Activated CD8-positive, alpha-beta memory T cell treated with anti-CD3 and anti-CD28 coated beads for 36 hours (primary cell): ENCODE results near the gene SPINK9. TPM values are rescaled to one million over a fixed set of nuclear protein-coding genes. Genes with fewer than 3 reads are reported as not detected.

Source experiments
- CTCF ChIA-PET: fragments of 350-600 bp; sonication (Branson Sonifier 250); formaldehyde crosslinking; loops from one replicate; lab custom pipeline; 2021; ENCODE audit warnings: antibody characterized with exemption; lab: Charles Lee
- POLR2A ChIA-PET: fragments of 350-600 bp; sonication (Branson Sonifier 250); formaldehyde crosslinking; loops from one replicate; lab custom pipeline; 2021; ENCODE audit warnings: antibody characterized with exemption; lab: Charles Lee
- total RNA-seq, 2 experiments: library from RNA; stranded (reverse); gene quantifications; one replicate each; pipeline ENCODE4 v1.2.3, GENCODE V29; 2021

Gene SPINK9
- total RNA-seq, 2 experiments from 2014 or later: not detected

DNA sequence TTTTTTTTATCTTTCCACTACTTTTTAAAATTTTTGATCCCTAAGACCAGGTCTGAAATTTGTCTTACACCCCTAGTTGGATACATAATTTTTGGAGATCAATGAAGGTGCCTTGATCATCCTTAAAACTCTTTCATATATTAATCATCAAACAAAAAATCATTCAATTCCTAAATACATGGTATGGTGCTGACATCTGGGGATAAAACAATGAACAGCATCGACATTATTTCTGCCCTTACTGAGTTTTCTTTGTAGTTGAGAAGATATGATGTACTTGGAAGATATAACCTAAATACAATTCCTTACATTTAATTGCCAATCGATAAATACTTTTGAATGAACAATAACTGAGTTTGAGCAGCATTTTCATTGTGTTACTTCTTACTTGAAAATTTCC lies 18.3 kb downstream of the SPINK9 start:
- POLR2A ChIA-PET: no interaction called here
- CTCF ChIA-PET: no interaction called here

DNA sequence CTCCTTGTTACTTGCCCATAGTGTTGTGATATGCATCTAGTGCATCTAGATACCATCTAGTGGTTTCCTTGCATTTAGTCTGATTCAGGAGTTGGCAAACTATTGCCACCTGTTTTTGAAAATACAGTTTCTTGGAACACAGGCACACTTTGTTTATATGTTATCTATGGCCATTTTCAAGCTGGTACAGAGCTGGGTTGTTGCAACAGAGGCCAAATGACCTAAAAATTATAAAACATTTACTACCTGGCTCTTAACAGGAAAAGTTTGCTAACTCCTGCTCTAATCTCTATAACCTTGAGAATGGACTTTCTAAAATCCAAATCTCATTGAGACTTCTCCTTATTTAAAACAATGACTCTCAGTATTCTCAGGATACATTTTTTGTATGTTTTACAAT lies 29.0 kb downstream of the SPINK9 start:
- ChIA-PET CTCF (no interaction called here), POLR2A (no interaction called here)

DNA sequence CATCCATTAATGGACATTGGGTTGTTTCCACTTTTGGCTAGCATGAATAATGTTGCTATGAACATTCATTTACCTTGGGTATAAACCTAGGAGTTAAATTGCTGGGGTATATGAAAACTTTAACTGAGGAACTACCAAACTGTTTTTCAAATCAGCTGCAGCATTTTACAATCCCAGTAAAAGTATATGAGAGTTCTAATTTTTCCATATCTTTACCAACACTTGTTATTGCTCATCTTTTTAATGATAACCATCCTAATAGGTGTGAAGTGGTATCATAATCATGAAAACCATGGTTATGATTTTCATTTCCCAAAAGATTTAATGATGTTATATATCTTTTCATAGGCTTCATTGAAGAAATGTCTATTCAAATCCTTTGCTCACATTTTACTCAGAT lies 32.9 kb downstream of the SPINK9 start:
- ChIA-PET POLR2A (no interaction called here), CTCF (no interaction called here)

DNA sequence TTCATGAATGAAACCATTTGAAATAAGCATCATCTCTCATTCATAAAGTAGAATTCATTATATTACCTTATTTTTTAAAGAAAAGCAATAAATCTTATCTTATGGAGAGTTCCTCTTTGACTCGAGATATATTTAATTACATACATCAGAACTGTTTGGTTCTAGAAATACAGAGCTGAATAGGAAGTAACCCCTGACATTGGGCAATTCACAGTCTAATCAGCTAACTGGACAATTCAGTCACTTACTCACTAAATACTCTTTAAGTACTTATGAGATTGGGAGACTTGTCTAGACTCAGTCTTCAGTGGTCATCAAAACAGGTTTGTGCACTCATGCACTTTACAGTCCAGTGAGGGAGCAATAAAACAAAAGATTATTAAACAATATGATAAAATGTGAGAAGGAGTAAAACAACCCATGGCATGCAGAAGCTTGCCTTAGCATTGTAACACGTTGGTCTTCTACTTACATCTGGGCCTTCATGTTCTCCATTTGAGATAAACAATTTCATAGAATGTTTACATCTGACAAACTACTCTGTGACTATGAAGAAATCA lies 36.9 kb downstream of the SPINK9 start:
- CTCF ChIA-PET: no interaction called here
- POLR2A ChIA-PET: no interaction called here

DNA sequence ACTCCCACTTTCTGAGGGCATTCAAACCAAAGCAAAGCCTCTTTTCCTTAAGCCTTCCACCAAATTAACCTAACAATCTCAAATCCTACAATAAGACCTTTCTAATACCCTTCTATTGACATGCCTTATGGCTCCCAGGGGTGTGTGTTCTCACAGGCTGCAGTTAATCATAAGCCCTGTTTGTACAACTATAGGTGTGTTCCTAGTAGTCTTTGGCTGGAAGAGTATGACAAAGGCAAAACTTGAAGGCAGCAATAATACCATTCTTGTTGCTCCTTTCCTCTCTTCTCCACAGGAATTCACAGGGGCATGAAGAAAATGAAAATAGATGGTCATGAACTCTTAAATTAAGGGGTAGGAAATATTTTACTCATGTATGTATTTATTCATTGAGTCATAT lies 37.5 kb downstream of the SPINK9 start:
- ChIA-PET POLR2A (no interaction called here), CTCF (interaction anchor here (1.3 kb wide), 1 partner anchor 174 kb away, joined by 3 read pairs; no protein-coding TSS in a partner anchor)

DNA sequence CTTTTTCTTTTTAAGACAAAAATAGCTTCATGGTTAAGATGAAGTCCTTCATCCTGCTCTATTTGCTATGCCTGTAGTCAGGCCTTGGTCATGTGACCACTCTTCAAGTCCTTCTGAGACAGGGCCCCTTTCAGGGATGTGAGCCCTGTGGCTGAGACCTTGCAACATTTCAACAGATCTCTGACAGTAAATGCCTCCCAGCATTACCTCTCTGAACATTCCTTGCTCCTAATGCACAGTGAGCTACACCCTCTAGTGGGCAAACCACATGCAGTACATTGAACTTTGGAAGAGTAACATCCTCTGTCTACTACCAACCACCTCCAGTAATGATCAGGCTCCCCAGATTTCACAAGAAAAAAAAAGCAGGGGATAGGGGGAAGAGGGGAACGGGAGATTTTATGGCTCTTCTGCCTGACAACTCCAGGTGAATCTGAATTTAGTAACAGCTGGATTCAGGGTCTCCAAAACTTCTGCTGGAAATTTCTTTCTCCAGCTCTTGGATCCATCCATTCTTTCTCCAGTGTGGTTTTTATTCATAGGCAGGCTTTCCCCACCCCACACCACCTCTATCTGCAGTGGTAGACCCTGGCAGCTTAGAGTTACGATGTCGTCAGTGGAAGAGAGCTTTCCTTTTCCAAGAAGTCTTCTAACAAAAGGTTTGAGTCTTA lies 39.5 kb downstream of the SPINK9 start:
- POLR2A ChIA-PET: no interaction called here
- CTCF ChIA-PET: interaction anchor here (0.9 to 1.6 kb wide), 2 partner anchors 193 to 195 kb away, joined by 3 to 4 read pairs; no protein-coding TSS in a partner anchor

DNA sequence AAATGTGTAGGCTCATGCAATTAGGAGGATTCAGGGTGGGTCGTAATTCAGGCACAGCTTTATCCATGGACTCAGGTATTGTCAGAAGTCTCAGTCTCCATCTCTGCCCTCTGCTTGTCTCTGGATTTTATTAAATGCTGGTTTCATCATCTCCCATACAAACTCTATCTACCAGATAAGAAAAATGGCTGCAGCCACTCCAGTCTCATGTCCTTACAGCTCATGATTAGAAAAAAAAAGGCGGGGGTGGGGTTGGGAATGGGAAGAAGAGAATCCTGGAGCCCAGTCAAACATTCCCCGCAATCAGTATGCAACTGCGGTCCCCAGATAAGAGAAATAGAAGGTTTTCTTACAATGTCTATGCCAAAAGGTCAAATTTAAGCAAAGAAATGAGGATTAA lies 40.8 kb downstream of the SPINK9 start:
- ChIA-PET POLR2A (no interaction called here), CTCF (no interaction called here)

DNA sequence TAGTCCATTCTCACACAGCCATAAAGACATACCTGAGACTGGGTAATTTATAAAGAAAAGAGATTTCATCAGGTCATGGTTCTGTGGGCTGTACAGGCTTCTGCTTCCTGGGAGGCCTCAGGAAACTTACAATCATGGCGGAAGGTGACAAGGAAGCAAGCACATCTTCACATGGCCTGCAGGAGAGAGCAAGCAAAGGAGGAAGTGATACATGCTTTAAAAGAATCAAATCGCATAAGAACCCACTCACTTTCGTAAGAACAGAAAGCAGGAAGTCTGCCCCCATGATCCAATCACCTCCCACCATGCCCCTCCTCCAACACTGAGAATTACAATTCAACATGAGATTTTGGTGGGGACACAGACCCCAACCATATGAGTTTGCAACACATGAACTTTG lies 43.3 kb downstream of the SPINK9 start:
- ChIA-PET CTCF (no interaction called here), POLR2A (no interaction called here)

DNA sequence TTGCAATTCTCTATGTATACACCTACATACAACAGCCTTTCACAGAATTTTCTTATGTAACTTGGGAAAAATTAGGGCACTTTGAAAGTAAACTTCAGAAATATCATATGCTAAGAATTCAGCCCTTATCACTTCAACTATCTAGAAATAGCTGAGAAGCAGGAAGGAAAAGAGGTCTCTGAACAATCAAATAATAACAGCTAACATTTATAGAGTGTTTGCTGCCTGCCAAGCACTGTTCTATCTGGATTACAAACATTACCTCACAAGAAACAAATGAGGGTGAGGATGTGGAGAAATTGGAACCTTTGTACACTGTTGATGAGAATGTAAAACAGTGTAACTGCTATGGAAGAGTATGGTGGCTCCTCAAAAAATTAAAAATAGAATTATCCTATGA lies 44.0 kb downstream of the SPINK9 start:
- CTCF ChIA-PET: no interaction called here
- POLR2A ChIA-PET: no interaction called here

DNA sequence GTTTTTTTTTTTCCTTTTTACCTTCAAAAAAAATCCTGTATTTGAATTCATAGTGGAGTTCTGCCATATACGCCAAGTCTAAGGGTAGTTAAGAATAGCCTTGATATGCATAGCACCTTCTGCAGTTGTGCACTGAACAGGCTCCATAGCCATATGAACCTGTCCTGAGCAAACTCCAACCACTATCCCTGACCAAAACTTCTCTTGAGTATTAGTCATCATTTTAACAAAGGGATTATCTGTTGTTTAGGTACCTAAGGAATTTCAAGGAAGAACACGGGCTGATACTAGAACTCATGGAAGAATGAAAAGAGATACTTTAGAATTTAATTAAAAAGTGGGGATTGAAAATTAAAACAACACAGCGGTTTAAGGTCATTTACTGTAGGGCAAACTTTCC lies 46.5 kb downstream of the SPINK9 start:
- ChIA-PET CTCF (interaction anchor here (0.6 kb wide), 1 partner anchor 197 kb away, joined by 3 read pairs; no protein-coding TSS in a partner anchor), POLR2A (no interaction called here)

DNA sequence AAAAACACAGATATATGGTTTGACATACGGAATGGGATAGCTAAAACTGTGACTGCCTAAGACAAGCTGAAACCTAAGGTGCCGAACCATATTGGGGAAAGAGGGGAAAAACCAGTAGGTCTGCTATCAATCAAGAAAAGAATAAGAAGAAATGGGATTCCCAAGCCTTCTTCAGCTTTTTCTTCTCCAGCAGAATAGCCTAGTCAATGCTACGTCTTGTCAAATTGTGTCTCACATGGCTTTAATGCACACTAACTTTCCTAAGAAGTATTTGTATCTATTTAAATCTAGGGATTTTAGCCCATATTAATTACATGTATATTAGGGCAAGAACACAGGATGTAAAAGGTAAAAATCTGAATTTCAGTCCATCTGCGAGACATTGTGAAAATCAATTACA lies 47.6 kb downstream of the SPINK9 start:
- CTCF ChIA-PET: interaction anchor here (0.7 kb wide), 1 partner anchor 237 kb away, joined by 3 read pairs; no protein-coding TSS in a partner anchor
- POLR2A ChIA-PET: interaction anchor here (0.6 kb wide), 1 partner anchor 435 kb away, joined by 8 read pairs; no protein-coding TSS in a partner anchor

DNA sequence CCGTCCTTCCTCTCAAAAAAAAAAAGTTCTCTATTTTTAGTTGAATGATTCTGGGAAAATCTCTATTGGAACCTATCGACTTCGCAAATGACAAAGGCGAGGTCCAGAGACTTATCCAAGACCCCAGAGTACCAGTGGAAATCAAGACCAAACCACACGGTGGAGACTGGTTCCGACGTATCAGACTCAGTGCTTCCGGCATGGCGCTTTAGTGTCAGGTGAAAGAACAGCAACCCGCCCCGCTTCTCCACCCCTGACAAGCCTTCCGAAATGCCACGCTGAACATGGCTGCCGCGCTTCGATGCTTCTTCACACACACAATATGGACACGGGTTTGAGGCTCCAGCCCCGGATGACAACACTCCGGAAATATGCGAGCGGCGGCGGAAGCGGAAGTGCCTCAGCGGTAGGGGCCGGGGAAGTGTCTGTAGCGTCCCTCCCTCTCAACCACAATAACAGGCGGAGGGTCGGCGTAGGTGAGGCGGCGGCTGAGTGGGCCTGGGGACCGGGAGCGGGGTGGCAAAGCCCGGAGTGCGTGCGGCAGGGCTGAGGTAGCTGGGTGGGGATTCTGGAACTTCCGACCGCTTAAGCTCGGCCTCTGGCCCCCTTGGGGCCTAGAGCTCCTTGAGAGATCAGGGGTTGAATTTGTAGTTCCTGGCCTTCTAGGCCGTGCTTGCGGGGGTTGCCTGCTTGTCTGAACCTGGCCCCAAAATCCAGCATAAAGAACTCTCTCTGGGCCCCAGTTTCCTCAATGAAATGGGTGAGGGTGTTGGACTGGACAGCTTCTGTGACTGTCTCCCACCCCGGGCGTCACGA lies 48.4 kb downstream of the SPINK9 start, which contains the start of gene FBXO38:
TSS of gene FBXO38 (plus strand) at position 395 of the 816 bp plus-strand sequence. CDS start 10,819 bp downstream, outside the sequence.
- CTCF ChIA-PET: interaction anchor here (1.3 to 1.4 kb wide), 3 partner anchors 29 to 204 kb away, joined by 3 to 5 read pairs (median 3); no protein-coding TSS in a partner anchor
- POLR2A ChIA-PET: no interaction called here

DNA sequence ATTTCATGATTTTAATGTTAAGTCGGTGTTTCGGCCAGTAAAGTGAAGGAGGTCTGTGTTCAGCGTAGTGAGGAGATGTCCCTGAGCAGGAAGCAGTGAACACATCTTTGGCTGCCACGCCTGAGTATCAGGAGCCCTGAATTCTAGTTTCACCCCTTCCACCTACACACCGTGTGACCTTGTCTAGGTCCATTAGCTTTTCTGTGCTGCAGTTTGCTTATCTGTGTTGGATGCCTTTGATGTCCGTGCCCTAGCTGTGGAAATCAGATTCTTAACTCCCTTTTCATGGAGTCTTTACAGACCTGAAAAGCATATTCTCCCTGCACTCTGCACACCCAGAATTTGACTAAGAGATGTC lies 49.0 kb downstream of the SPINK9 start:
- ChIA-PET CTCF (interaction anchor here (1.3 to 1.4 kb wide), 3 partner anchors 28 to 205 kb away, joined by 3 to 5 read pairs (median 3); no protein-coding TSS in a partner anchor), POLR2A (no interaction called here)

DNA sequence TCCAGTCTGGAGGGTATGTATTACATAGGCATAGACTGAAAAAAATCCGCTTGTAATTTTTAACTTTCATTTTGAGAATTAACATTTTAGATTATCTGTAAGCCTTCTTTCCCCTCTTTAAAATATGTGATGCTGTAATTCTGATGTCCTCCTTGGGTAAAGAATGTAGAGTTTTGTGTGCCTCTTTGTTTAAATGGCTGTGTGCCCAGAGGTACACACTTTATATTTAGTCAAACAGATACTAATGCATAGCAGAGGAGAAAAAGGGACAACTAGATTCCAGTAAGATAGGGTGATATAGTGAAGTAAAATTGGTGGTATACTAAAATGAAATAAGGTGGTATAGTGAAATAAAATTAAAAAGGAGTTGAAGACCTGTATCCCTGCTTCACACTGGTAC lies 49.7 kb downstream of the SPINK9 start:
- CTCF ChIA-PET: no interaction called here
- POLR2A ChIA-PET: no interaction called here

DNA sequence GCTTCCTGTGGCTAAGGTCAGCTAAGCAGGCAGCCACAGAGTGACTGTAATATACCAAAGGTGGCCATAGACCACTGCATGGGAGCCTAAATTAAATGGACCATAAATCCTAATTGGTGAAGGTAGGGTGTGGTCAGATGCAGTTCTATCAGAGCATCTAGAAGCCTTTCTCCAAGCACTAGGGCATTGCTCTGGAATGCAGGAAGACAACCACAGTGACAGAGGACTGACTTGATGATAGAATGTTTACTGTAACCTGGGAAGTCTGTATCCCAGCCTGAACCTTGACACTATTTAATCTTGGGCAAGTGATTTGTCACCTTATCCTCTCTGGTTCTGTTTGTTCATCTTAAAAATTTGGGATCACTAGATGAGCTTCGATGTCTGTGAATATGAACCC lies 50.7 kb downstream of the SPINK9 start:
- CTCF ChIA-PET: no interaction called here

DNA sequence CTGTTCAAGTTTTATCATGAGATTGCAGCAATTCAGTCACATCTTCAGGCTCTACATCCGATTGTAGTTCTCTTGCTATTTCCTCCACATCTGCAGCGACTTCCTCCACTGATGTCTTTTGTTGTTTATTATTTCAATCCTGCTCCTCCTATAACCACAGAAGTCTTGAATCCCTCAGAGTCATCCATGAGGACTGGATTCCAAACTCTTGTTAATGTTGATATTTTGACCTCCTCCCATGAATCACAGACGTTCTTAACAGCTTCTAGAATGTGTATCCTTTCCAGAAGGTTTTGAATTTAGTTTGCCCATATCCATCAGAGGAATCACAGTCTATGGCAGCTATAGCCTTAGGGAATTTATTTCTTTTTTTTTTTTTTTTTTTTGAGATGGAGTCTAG lies 52.0 kb downstream of the SPINK9 start:
- CTCF ChIA-PET: no interaction called here
- POLR2A ChIA-PET: no interaction called here

More for the DNA sequence above, 50.7 kb downstream of the SPINK9 start:
- POLR2A ChIA-PET: no interaction called here

DNA sequence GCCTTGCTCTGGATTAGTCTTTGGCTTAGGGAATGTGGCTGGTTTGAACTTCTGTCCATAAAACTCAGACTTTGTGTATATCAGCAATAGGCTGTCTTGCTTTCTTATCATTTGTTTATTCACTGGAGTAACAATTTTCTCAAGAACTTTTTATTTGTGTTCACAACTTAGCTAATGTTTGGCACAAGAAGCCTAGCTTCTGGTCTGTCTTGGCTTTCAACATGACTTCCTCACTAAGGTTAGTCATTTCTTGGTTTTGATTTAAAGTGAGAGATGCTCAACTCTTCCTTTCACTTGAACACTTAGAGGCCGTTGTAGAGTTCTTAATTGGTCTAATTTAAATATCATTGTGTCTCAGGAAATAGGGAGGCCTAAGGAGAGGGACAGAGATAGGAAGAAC lies 53.3 kb downstream of the SPINK9 start:
- ChIA-PET POLR2A (no interaction called here), CTCF (no interaction called here)
